HS-5 (cell line): ENCODE results near the gene FLNB.
"Not testable (repeated sequence)": the region's sequence is repeated elsewhere in the genome, so short reads cannot be mapped to it uniquely, and the experiment has no call there.

Experiments used
- DNase-seq: peaks from one replicate; pipeline ENCODE4 v3.0.0-alpha.2; 2012; ENCODE audit warnings: low read depth

Gene FLNB

DNA sequence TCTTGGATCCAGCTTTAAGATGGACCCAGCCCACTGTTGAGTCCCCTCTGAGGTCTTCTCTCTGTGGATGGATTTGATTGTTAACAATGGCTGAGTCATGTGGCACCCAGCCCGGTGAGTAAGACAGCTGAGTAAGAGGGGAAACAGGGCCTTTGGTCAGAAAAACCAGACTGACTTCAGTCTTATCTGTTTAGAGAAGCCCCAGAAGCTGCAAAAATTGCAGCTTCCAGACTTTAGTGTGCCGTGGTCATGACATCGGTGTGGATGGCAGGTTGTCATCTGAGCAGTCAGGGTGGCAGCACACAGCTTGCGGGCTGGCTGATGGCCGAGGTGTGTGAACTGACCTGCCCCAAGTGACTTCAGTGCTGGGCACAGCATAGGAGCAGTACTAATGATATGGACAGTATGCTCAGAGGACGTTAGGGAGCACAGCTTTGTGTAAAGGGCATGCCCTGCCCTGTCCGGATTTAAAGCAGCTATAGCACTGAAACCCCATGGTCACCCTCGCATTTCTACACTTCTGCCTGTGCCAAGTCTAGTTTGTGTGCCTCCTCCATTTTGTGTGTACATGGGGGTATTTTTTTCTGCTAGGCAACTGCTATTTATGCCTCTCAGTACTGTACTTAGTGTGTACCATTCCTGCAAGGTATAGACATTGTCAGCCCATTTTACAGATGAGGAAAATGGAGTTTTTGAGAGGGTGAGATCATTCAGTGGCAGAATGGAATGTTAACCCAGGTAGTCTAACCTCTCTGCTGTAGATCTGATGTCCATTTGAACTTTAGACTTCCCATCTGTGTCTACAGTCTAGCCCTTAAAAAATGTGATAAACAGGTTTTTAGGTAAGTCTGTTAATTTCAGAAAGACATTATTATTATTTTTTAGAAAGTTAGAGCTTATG lies 44.4 kb downstream of the FLNB start:
- peak; percentile 94 for DNase-seq

- DNase-seq = no peak
These were observed 46.4 kb downstream of the FLNB start for GRCh38 chr3:58054652-58055051.

GRCh38 chr3:58055314-58055713 lies 47.1 kb downstream of the FLNB start:
- no peak for DNase-seq

GRCh38 chr3:58055891-58056290 lies 47.7 kb downstream of the FLNB start:
- not testable (repeated sequence) for DNase-seq

- peak; percentile 58 for DNase-seq
These were observed 50.4 kb downstream of the FLNB start for GRCh38 chr3:58058361-58059263.

GRCh38 chr3:58059349-58060321 lies 51.4 kb downstream of the FLNB start:
- peak; percentile 41 for DNase-seq

DNA sequence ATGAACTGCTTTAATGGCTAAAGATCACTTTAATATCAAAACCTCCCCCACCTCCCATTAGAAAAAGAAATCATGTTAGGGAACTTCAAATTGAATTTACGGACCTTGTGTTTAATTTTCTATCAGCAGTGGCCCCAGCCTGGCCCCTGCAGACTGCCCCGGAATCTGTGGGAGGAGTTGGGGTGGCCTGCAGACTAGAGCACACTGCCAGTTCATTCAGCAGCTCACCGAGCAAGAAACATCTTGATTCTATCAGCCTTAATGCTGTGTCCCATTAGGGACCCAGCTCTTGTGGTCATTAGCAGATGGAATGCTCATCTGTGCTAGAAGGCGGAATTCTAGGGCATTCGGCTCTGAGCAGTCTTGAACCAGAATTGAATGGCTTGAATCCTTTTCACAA lies 54.2 kb downstream of the FLNB start:
- no peak for DNase-seq

DNA sequence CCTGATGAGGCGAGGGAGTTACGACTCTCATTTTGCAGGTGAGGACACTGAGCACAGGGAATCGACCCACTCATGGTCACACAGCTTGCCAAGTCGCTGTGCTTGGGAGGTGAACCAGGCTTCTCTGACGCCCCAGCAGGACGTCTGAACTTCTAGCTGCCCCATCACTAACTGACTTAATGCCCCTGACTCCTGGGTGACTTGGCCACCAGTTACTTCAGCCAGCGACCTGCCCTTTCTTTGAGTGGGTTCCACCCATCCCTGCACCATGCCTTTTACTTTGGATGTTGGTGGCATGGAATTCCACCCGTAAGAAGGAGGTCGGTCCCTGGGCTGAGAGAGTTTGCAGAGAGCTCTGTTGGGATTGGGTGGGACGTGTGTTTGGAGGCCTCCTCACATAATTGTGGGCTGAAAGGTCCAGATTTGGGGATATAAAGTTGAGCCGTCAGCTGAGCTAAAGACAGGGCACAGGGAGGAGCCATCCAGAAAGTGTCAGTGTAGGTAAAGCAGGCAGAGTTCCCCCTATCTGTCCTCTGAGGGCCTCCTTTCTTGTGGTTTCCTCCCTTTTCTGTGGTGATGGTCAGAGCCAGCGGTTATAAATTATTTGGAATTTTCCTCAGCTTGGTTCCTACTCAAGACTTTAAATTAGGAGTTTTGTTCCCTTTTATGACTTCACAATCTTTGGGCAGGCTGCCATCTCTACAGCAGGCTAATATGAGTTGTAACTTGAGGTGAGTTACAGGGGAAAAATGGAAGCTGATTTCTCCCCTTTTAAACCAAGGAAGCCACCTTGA lies 55.0 kb downstream of the FLNB start:
- no peak for DNase-seq

- no peak for DNase-seq
These were observed 56.9 kb downstream of the FLNB start for GRCh38 chr3:58064923-58065638.

GRCh38 chr3:58065700-58066167 lies 57.5 kb downstream of the FLNB start:
- no peak for DNase-seq

- DNase-seq = peak; percentile 45
These were observed 58.6 kb downstream of the FLNB start for GRCh38 chr3:58066842-58067241.

DNA sequence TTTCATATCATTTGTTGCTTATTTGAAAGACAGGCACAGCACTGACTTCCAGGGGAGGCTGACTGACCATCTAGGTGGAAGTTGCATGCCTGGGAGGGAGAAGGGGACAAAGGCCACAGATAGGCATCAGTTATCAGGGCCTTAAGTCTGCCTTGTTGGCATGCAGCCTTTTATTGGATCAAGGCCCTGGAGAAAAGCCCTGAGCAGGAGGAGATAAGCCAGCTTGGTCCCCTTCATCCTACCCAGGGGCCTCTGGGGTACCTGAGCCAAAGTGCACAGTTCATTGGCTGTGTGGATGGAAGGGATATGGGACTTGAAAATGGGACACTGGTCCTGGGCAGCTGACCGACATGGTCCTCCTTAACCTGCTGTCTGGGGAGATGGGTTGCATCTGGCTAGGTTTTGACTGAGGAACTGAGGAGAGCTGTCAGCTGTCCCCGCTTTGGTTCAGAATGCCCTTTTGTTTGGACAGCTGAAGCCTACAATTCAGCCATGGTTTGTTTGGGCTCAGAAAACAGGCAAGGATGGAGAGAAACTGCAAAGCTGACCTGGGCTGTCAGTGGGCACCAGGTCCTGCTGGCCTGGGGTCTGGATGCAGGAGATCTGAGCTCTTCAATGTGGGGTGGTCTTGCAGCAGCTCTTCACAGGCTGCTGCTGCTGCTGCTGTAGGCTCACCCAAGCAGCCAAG lies 60.0 kb downstream of the FLNB start:
- DNase-seq = no peak

DNA sequence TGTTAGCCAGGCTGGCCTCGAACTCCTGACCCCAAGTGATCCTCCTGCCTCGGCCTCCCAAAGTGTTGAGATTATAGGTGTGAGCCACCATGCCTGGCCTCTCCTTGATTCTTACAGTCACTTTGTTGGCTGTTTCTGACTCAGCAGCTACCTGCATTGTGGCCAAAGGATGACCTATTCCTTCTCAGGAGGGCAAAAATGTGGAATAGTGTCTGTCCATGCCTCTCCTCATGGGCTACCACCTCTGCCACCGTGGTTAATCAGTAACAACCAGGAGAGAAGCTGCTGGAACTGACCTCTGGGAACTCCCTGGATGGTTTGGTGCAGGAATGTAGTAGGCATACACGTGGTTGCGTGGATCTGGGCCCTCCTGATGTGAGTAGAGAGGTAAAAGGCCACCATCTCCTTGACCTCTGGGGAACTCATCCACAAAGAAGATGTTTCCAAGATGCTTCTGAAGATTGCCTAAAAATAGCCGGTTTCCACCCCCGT lies 63.3 kb downstream of the FLNB start:
- DNase-seq = no peak

DNA sequence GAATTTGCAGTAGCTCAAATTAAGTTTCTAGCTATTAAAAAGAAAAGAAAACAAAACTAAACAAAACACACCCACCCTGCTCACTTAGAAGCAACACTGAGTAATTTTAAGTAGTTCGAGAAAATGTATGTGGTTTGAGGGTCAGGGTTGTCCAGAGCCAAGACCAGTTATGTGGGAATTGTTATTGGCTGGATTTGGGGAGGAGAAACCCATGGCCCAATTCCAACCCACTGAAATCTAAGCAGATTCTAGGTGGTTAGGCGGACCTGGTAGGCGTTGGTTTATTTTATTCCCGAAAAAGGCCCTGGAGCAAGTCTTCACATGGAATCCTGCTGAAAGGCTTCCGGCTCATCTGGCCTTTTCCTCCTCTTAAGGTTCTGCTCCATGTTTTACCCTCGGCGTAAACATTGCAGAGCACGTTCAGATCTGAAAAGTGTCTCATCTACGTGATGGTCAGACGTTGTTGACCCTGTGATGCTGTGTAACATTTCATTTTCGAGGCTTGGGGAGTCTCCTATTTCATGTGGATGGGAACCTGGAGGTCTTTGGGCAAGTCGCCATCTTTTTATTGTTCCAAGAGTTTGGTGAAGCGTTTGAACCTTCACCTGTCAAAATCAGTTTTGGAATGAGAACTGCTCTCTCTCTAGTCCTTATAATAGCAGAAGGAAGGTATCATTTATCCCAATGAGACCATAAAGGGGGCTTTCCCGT lies 64.0 kb downstream of the FLNB start:
- no peak for DNase-seq

GRCh38 chr3:58072763-58073130 lies 64.5 kb downstream of the FLNB start:
- DNase-seq = no peak

DNA sequence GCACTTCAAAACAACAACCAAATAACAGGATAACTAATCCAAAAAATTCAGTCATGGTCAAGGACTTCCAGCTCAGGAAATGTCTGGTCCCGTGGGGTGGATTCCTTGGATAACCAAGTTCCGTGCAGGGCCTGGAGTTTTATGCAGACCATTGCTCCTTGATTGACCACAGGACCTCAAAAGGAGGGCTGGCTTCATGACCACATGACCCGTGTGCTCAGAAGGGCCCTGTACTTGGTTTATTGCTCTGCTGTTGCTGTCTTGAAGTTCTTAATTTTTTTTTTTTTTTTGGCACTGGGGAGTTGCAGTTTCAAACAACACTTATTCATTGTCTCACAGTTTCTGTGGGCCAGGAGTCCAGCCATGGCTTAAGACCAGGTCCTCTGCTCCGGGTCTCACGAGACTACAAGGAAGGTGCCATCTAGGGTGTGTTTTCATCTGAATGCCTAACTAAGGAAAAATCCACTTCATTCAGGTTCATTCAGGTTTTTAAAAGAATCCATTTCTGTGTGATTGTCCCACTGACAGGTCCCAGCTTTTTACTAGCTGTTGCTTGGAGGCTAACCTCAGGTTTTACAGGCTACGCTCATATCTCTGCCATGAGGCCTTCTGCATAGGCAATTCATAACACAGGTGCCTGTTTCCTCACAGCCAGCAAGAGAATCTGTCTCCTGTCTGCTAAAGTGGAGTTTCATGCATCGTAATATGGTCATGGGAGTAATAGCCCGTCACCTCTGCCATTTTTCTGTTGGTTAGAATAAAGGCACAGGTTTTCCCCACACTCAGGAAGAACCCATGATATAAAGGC lies 65.3 kb downstream of the FLNB start:
- DNase-seq = no peak

DNA sequence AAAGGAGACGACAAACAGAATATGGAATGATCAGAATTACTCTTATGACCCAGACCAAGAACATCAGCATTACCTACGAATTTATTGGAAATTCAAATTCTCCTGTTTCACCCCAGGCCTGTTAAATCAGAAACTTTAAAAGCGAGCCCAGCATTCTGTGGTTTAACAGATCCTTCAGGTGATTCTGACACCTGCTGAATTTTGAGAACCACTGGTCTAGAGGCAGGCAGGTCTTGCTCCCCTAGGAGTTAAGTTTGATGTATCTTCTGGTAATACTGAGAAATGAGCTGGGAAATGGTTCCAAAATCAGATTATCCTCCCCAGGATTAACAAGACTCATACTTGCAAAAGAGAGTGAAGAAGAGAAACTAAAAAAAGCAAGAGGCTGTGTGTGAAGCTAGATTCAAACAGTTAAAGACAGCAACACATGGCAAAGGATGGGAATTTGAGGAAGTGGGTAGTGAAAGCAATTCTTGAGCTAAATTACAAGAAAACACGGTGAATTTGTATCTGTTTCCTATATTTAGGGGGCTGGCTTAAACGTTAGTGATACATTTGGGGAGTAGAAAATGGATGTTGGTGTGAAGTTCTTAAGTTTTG lies 66.0 kb downstream of the FLNB start:
- DNase-seq = no peak
